ENCODE measurements around the gene DEFB131B.
"Not testable (repeated sequence)": the region's sequence is repeated elsewhere in the genome, so short reads cannot be mapped to it uniquely, and the experiment has no call there.

The DEFB131B gene

GRCh38 chr11:71878059-71878458, at the start of gene DEFB131B:
Gene DEFB131B, plus strand, starts transcription at chr11:71878453. Its CDS starts 0 bp downstream, at chr11:71878453.
- not testable (repeated sequence) for DNase-seq

- not testable (repeated sequence) for DNase-seq
Observed at GRCh38 chr11:71829247-71829646, 49.0 kb upstream of the DEFB131B start.

DNA sequence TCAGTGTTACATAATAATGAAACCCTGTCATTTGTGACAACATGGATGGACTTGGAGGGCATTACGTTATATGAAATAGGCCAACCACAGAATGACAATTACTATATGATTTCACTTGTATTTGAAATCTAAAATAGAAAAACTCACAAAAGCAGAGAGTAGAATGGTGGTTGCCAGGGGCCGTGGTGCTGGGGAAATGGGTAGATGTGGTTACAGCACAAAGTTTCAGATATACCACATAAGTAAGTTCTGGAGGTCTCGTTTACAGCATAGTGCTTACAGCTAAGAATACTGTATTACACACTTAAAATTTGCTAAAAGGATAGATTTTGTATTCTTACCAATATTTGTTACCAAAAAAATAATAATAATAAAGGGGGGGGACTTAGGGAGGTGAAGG, 48.6 kb upstream of the DEFB131B start:
- DNase-seq, result not testable (repeated sequence)

- DNase-seq, result not testable (repeated sequence)
Observed at GRCh38 chr11:71832811-71833210, 45.4 kb upstream of the DEFB131B start, which contains the start of gene DEFB108B. Gene DEFB108B, plus strand, starts transcription at chr11:71833200. Its CDS starts 0 bp downstream, at chr11:71833200.

- not testable (repeated sequence) for DNase-seq
Observed at GRCh38 chr11:71842720-71843119, 35.5 kb upstream of the DEFB131B start.

DNA sequence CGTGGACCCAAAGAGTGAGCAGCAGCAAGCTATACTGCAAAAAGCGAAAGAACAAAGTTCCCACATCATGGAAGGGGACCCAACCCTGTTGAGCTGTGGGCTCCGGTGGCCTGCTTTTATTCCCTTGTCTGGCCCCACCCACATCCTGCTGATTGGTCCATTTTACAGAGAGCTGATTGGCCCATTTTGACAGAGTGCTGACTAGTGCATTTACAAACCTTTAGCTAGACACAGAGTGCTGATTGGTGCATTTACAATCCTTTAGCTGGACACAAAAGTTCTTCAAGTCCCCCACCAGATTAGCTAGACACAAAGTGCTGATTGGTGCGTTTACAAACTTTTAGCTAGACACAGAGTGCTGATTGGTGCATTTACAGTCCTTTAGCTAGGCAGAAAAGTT, 34.9 kb upstream of the DEFB131B start:
- not testable (repeated sequence) for DNase-seq

GRCh38 chr11:71843858-71844257, 34.4 kb upstream of the DEFB131B start:
- no peak for DNase-seq

- DNase-seq, result not testable (repeated sequence)
Observed at GRCh38 chr11:71853895-71854294, 24.4 kb upstream of the DEFB131B start.

GRCh38 chr11:71855880-71856279, 22.4 kb upstream of the DEFB131B start:
- peak; percentile 0 for DNase-seq

GRCh38 chr11:71860835-71861234, 17.4 kb upstream of the DEFB131B start:
- not testable (repeated sequence) for DNase-seq

DNA sequence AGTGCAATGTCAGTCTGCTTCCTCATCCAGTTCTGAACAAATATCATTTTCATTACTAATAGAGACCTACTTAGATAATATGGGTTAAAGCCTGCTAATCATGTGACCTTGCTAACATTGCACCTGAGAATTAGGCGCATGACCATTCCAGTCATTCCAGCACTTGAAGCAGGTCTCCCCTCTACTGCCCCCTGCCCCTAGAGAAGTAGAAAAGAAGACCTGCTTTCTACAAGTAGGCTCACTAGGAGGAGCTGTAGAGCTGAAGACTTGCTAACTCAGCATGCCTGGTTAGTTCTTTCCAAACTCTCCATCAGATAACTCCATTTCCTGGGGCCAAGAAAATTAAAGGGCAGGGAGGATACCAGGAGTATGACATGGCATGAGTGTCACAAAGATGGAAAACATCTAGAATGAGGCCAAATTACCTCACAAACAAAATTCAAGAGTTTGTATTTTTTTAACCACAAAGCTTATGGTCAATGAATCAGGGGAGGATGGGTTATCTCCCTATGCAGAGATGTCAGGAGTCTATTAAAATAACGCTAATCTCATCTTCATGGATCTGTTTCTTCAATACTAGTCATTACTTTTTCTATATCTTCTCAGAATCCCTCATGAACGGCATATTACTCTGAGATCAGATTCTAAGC, 14.2 kb upstream of the DEFB131B start:
- peak; percentile 37 for DNase-seq

GRCh38 chr11:71867209-71867608, 11.0 kb upstream of the DEFB131B start:
- DNase-seq, result not testable (repeated sequence)

DNA sequence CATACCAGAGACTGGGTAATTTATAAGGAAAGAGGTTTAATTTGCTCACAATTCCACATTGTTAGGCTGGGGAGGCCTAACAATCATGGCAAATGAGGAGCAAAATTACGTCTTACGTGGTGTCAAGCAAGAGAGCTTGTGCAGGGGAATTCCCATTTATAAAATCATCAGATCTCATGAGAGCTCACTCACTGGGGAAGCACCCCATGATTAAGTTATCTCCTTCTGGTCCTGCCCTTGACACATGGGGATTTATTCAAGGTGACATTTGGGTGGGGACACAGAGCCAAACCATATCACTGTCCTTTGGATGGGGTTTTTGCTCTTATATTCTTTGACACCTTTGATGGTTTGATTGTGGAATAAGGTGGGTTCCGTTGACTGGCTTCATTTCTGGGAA, 8.3 kb upstream of the DEFB131B start:
- DNase-seq, result not testable (repeated sequence)

GRCh38 chr11:71870661-71871060, 7.6 kb upstream of the DEFB131B start:
- not testable (repeated sequence) for DNase-seq

DNA sequence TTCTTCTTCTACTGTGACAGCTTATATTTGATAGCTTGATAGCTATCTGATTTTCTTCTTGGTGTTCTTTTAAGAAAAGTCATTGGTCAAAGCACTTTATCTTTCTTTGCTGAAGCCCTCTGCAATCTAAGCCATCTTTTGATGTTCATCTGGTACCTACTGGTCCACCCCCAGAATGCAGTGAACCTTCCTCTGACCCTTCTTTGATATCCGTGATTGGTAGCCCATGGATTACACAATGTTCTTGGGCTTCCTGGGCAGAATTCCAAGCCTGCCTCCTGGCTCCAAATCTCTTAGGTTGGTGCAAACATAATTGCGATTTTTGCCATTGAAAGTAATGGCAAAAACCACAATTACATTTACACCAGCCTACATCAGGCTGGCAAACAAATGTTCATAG, 2.0 kb upstream of the DEFB131B start:
- DNase-seq, result not testable (repeated sequence)

DNA sequence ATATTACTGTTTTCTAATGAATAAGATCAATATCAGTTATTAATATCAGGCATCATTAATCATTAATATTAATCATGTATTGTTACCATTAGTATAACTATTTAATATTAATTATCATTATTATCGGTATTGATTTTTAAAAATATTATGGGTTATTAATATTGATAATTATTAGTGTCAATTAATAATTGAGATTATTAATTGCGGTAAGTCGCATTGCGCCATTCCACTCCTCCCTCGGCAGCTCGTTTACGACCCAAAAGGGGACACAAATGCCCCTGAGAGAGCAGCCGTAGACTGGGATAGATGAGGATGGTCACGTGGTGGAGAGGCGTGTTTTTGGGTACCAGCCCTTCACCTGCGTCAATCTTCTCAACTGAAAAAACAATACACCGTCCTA, 7.6 kb downstream of the DEFB131B start:
- DNase-seq, result not testable (repeated sequence)

DNA sequence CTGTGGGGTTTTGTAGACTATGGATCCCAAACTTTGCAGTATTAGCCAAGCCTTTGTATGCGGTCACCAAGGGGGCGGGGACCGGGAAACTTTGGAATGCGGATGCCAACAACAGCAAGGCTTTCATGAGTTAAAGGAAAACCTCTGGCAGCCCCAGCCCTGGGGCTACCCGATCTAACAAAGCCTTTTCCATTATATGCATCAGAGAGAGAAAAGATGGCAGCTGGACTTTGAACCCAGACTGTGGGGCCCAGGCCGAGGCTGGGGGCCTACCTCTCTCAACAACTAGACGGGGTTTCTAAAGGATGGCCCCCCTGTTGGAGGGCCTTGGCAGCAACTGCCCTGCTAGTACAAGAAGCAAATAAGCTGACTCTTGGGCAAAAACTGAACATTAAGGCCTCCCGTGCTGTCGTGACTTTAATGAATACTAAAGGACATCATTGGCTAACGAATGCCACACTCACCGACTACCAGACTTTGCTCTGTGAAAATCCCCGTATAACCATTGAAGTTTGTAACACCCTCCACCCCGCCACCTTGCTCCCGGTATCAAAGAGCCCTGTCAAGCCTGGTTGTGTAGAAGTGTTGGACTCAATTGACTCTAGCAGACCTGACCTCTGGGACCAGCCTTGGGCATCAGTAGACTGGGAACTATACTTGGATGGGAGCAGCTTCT, 10.2 kb downstream of the DEFB131B start:
- DNase-seq, result not testable (repeated sequence)

DNA sequence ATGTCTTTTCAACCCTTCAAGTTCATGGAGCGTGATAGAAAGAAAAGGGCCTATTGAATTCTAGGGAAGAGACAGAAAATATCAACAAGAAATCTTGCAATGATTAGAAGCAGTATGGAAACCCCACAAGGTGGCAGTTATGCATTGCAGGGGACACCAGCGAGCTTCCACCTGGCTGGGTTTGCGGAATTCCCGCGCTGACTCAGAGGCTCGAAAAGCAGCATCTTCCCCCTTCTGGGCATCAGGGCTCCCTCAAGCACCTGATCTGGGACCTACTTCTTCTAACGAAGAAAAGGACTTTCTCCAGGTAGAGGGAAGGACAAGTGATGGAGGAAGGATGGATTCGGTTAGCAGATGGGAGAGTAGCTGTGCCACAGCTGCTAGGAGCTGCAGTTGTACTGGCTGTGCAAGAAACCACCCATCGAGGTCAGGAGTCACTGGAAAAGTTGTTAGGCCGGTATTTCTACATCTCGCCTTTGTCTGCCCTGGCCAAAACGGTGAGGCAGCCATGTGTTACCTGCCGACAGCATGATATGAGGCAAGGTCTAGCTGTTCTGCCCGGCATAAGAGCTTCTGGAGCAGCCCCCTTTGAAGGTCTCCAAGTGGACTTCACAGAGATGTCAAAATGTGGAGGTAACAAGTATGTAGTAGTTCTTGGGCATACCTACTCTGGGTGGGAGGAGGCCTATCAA, 11.1 kb downstream of the DEFB131B start:
- not testable (repeated sequence) for DNase-seq

DNA sequence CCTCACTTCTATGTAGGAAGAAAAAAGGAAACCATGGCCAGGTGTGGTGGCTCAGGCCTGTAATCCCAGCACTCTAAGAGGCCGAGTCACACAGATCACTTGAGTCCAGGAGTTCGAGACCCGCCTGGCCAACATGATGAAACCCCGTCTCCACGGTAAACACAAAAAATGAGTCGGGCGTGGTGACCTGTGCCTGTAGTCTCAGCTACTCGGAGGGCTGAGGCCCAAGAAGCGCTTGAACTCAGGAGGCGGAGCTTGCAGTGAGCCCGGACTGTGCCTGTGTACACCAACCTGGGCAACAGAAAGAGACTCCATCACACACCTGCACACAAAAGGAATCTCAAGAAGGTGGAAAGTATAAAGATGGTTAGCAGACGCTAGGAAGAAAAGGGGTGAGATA, 17.7 kb downstream of the DEFB131B start:
- DNase-seq, result no peak

GRCh38 chr11:71901137-71901536, 22.9 kb downstream of the DEFB131B start:
- DNase-seq, result not testable (repeated sequence)

DNA sequence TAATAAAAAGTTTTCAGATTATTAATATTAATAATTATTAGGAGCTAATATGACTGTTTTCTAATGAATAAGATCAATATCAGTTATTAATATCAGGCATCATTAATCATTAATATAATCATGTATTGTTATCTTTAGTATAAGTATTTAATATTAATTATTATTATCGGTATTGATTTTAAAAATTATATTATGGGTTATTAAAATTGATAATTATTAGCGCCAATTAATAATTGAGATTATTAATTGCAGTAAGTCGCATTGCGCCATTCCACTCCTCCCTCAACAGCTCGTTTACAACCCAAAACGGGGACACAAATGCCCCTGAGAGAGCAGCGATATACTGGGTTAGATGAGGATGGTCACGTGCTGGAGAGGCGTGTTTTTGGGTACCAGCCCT, 30.0 kb downstream of the DEFB131B start:
- DNase-seq, result no peak

GRCh38 chr11:71910775-71911174, 32.5 kb downstream of the DEFB131B start:
- not testable (repeated sequence) for DNase-seq

GRCh38 chr11:71911321-71911985, 33.2 kb downstream of the DEFB131B start:
- DNase-seq, result peak; percentile 12
